Natural killer cell (primary cell): Measurements from ENCODE around the gene NCMAP. TPM values are rescaled to one million over a fixed set of nuclear protein-coding genes. Genes with fewer than 3 reads are reported as not detected.

Experiments used
- ATAC-seq, 3 donors: fragments of 150-1000 bp in 2 of 3; fragments of 200-7000 bp in 1 of 3; cut with Tn5 transposase; 1 replicate in 1 of 3; 2 replicates in 2 of 3; pipeline ENCODE4 v1.10.0; 2021; ENCODE audit warnings: mild to moderate bottlenecking in 2 of 3, moderate library complexity in 2 of 3
- DNase-seq, 2 donors: peaks; one replicate each; pipeline versions ENCODE4 v3.0.0 to v3.0.0-alpha.2; 2013 to 2021; ENCODE audit warnings: mixed read lengths in 1 of 2
- H3K27ac ChIP-seq: one replicate; pipeline ENCODE4 v1.5.1; 2013; ENCODE audit warnings: mild to moderate bottlenecking, low read length
- H3K27me3 ChIP-seq: one replicate; pipeline ENCODE4 v1.6.1; 2013; ENCODE audit warnings: low read length; ENCODE audit not compliant: control insufficient read depth, insufficient read depth
- H3K36me3 ChIP-seq: one replicate; pipeline ENCODE4 v1.6.1; 2013; ENCODE audit warnings: low read length; ENCODE audit not compliant: control insufficient read depth, insufficient read depth
- H3K4me1 ChIP-seq: one replicate; pipeline ENCODE4 v1.6.1; 2013; ENCODE audit warnings: low read length; ENCODE audit not compliant: control insufficient read depth, insufficient read depth
- H3K4me3 ChIP-seq: one replicate; pipeline ENCODE4 v1.5.1; 2013; ENCODE audit warnings: low read length
- H3K9me3 ChIP-seq: one replicate; pipeline ENCODE4 v1.6.1; 2013; ENCODE audit warnings: low read length; ENCODE audit not compliant: control insufficient read depth, insufficient read depth
- H3K27ac Mint-ChIP-seq, 2 donors: one replicate each; pipeline ENCODE4 v1.8.0; 2022; ENCODE audit warnings: mild to moderate bottlenecking in 2 of 2, mixed read lengths in 2 of 2, moderate library complexity in 1 of 2
- H3K27me3 Mint-ChIP-seq, 2 donors: one replicate each; pipeline ENCODE4 v1.8.0; 2022; ENCODE audit warnings: low read depth in 2 of 2, mixed read lengths in 2 of 2
- H3K36me3 Mint-ChIP-seq: one replicate; pipeline ENCODE4 v1.8.0; 2022; ENCODE audit warnings: mixed read lengths
- H3K4me1 Mint-ChIP-seq, 2 donors: one replicate each; pipeline ENCODE4 v1.8.0; 2022; ENCODE audit warnings: mixed read lengths in 2 of 2
- H3K4me3 Mint-ChIP-seq: one replicate; pipeline ENCODE4 v1.8.0; 2022; ENCODE audit warnings: mild to moderate bottlenecking, moderate library complexity, mixed read lengths
- H3K9me3 Mint-ChIP-seq, 2 donors: one replicate each; pipeline ENCODE4 v1.8.0; 2022; ENCODE audit warnings: mixed read lengths in 2 of 2
- WGBS: methylation state at CpG from one replicate; pipeline ENCODE4 v1.1.7; 2013; ENCODE audit warnings: missing lambda C conversion rate; ENCODE audit not compliant: insufficient coverage; 5-methylcytosine and 5-hydroxymethylcytosine counted together
- intact Hi-C: fragments of 100-400 bp; cut with micrococcal nuclease; formaldehyde crosslinking; loops from one replicate; pipeline ENCODE4 v1.14.2; 2022
- total RNA-seq, 4 donors: library from RNA; stranded (reverse); fragments of 120-200 nt in 1 of 4; gene quantifications; one replicate each; pipeline versions ENCODE4 v1.2.3 to v1.2.4, GENCODE V29; 2013 to 2022
- TF ChIP-seq, protein P1 (sequence below): fragments of 200-600 bp; IDR thresholded peaks from one replicate; pipeline ENCODE4 v1.8.0; 2022; ENCODE audit warnings: antibody characterized with exemption

Gene NCMAP
- total RNA-seq, 3 donors from 2014 or later (not counting 1 experiment from before 2014, with no cell fraction given): not detected

DNA sequence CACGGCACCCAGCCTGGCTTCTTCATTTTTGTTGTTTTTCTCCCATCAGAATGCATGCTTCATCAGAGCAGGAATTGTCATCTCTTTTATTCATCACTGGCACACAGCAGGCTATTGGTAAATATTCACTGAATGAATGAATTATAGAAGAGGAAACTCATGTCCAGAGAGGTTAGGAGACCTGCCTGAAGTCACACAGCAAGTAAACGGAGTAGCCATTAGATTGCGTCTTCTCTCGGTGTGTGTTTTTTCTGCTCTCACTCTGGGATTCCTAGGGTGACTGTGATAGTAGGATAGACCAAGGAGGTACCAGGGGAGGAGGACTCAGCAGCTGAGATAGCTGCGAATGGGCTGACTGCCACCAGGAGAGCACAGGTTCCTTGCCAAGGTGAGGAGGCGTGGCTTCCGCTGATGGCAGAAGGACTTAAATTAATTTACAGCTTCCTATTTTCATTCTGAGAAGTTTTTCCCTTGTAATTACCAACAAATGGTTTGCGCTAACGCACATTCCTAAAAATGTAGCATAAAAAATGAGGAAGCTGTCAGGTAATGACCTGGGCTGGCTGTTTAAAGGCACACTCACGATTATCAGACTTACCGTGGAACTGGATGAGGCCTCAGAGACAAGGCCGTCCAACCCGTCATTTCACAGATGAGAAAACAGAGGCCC lies 4.5 kb upstream of the NCMAP start:
- no peaks in the 10 kb centered on the region for H3K9me3 ChIP-seq
- no peaks in the 10 kb centered on the region for H3K36me3 Mint-ChIP-seq
- no peaks in the 10 kb centered on the region for H3K36me3 ChIP-seq
- peaks cover 8% of the 10 kb centered on the region for H3K27me3 ChIP-seq
- no peak for DNase-seq
- H3K4me1 Mint-ChIP-seq: peaks cover 5 to 6% of the 10 kb centered on the region in 2 donors
- H3K9me3 Mint-ChIP-seq: no peaks in the 10 kb centered on the region
- no peak overlapping the region for H3K27ac ChIP-seq
- H3K4me1 ChIP-seq: peaks cover 9% of the 10 kb centered on the region
- no peak overlapping the region for H3K4me3 Mint-ChIP-seq
- 65% methylated on average over 13 of the region's 13 CpGs for WGBS
- H3K4me3 ChIP-seq: no peak overlapping the region
- peaks cover 38 to 51% of the 10 kb centered on the region in 2 donors for H3K27me3 Mint-ChIP-seq
- ATAC-seq: no peak
- TF ChIP-seq, protein P1, sequence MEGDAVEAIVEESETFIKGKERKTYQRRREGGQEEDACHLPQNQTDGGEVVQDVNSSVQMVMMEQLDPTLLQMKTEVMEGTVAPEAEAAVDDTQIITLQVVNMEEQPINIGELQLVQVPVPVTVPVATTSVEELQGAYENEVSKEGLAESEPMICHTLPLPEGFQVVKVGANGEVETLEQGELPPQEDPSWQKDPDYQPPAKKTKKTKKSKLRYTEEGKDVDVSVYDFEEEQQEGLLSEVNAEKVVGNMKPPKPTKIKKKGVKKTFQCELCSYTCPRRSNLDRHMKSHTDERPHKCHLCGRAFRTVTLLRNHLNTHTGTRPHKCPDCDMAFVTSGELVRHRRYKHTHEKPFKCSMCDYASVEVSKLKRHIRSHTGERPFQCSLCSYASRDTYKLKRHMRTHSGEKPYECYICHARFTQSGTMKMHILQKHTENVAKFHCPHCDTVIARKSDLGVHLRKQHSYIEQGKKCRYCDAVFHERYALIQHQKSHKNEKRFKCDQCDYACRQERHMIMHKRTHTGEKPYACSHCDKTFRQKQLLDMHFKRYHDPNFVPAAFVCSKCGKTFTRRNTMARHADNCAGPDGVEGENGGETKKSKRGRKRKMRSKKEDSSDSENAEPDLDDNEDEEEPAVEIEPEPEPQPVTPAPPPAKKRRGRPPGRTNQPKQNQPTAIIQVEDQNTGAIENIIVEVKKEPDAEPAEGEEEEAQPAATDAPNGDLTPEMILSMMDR: no peak
- intact Hi-C loops: no loop called here
- H3K27ac Mint-ChIP-seq: no peak overlapping the region

DNA sequence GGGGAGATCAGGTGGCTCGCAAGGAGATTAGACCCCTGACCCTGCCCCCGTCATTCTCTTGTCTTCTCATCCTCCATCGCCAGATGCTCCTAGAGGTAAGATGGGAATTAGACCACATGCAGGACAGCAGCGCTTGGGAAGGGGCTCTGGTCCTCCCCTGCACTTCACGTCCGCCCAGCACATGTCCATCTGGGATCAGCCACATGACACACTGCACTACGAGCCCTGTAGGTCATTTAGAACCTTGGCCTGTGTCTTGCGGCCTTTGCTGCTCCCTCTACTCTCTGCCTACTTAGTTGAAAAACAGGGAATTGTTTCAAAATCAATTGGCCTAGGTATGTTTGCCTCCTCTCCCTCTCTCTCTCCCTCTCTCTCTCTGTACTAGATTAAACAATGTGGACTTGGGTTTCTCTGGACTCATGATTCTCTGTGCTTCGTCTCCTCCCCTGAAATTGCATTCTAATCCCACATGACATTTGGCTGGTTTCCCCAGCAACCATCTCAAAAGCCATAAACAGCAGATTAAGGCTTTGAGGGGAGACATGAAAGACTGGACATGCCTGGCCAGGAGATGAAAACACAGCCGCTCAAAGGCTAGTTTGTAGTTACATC lies 3.8 kb upstream of the NCMAP start:
- intact Hi-C loops: no loop called here

DNA sequence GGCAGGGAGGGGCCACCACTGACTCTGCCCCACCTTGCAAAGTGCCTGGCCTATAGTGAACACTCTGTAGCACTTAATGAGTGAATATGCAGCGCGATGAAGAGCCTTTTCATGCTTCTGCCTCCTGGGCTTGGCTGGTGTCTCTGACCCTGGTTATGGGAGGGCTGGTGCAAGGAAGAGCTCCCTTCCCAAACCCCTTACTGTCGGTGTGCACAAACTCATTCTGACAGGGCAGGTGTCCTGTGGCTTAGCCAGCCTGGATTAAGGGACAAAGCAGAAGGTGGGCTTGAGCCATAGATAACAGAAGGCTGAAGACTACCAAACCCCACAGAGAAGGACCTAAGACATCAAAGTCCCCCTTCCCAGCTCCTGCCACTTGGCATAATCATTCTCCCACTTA lies 2.0 kb upstream of the NCMAP start:
- H3K4me3 ChIP-seq: no peak overlapping the region
- H3K4me1 ChIP-seq: peaks cover 10% of the 10 kb centered on the region
- no peak overlapping the region for H3K27ac ChIP-seq
- ATAC-seq: no peak
- Mint-ChIP-seq H3K4me1 (peaks cover 5 to 6% of the 10 kb centered on the region in 2 donors), H3K27ac (no peak overlapping the region), H3K9me3 (no peaks in the 10 kb centered on the region), H3K4me3 (no peak overlapping the region), H3K27me3 (peaks cover 46 to 50% of the 10 kb centered on the region in 2 donors), H3K36me3 (no peaks in the 10 kb centered on the region)
- H3K27me3 ChIP-seq: peaks cover 14% of the 10 kb centered on the region
- intact Hi-C loops: no loop called here
- TF ChIP-seq, protein P1: no peak
- H3K9me3 ChIP-seq: no peaks in the 10 kb centered on the region
- no peak for DNase-seq
- H3K36me3 ChIP-seq: no peaks in the 10 kb centered on the region
- WGBS: 92% methylated on average over 3 of the region's 3 CpGs

More for the DNA sequence above, 3.8 kb upstream of the NCMAP start:
- ATAC-seq (no peak), DNase-seq (no peak)
- H3K9me3 ChIP-seq: no peaks in the 10 kb centered on the region
- H3K4me3 ChIP-seq: no peak overlapping the region
- Mint-ChIP-seq H3K4me3 (no peak overlapping the region), H3K9me3 (no peaks in the 10 kb centered on the region), H3K27ac (no peak overlapping the region), H3K36me3 (no peaks in the 10 kb centered on the region), H3K27me3 (peaks cover 44 to 57% of the 10 kb centered on the region in 2 donors), H3K4me1 (peaks cover 5 to 6% of the 10 kb centered on the region in 2 donors)
- H3K27ac ChIP-seq: no peak overlapping the region
- H3K4me1 ChIP-seq: peaks cover 10% of the 10 kb centered on the region
- peaks cover 14% of the 10 kb centered on the region for H3K27me3 ChIP-seq
- TF ChIP-seq, protein P1: no peak
- 91% methylated on average over 9 of the region's 10 CpGs for WGBS
- no peaks in the 10 kb centered on the region for H3K36me3 ChIP-seq
